Measurements from ENCODE around the gene ABHD4.

GRCh38 chr14:22583994-22584393 lies 14.1 kb upstream of the ABHD4 start:
- TF ChIP-seq CTCF (IDR thresholded peaks at IDR 0.05 in 4 of 5, conservative IDR thresholded peaks at IDR 0.05 in 1 of 5) (no peak), POLR2A (IDR thresholded peaks at IDR 0.05) (no peak)
